ENCODE measurements around the gene OPCML. TPM values are rescaled to one million over a fixed set of nuclear protein-coding genes. Genes with fewer than 3 reads are reported as not detected.

Gene OPCML
- total RNA-seq, 4 donors from 2014 or later, result 0.06 to 0.83 (median 0.24) TPM

GRCh38 chr11:132910011-132910760, 622.1 kb downstream of the OPCML start:
- Histone ChIP-seq H3K27me3 (no peaks in the 10 kb centered on the region), H3K4me1 (no peaks in the 10 kb centered on the region), H3K36me3 (no peaks in the 10 kb centered on the region), H3K27ac (replicated peaks in 1 of 4) (no peak overlapping the region), H3K4me3 (no peak overlapping the region), H3K9me3 (no peaks in the 10 kb centered on the region)
- WGBS, result 89% methylated on average over 18 of the region's 18 CpGs
- peak; percentile 80 for DNase-seq (ENCODE audit: extremely low spot score)
- intact Hi-C loops (cut with DNase I), result no loop called here
- TF ChIP-seq POLR2AphosphoS5 (IDR thresholded peaks at IDR 0.05) (no peak), EP300 (IDR thresholded peaks at IDR 0.05) (no peak), CTCF (IDR thresholded peaks at IDR 0.05) (no peak), POLR2A (IDR thresholded peaks at IDR 0.05; ENCODE audit: low read depth) (no peak)

- H3K4me1 ChIP-seq, result no peaks in the 10 kb centered on the region
- intact Hi-C loops (cut with DNase I), result no loop called here
- TF ChIP-seq POLR2AphosphoS5 (IDR thresholded peaks at IDR 0.05), result no peak
- TF ChIP-seq EP300 (IDR thresholded peaks at IDR 0.05), result no peak
- no peak for TF ChIP-seq POLR2A (IDR thresholded peaks at IDR 0.05; ENCODE audit: low read depth)
- no peak for TF ChIP-seq CTCF (IDR thresholded peaks at IDR 0.05)
- peak; percentile 68 for DNase-seq (ENCODE audit: extremely low spot score)
- H3K36me3 ChIP-seq, result no peaks in the 10 kb centered on the region
- H3K4me3 ChIP-seq, result no peak overlapping the region
- no peaks in the 10 kb centered on the region for H3K9me3 ChIP-seq
- no peak overlapping the region for H3K27ac ChIP-seq (replicated peaks in 1 of 4)
- WGBS, result 90% methylated on average over 8 of the region's 8 CpGs
- no peaks in the 10 kb centered on the region for H3K27me3 ChIP-seq
These were observed 623.2 kb downstream of the OPCML start for GRCh38 chr11:132909021-132909606.

GRCh38 chr11:132908414-132908810, 623.9 kb downstream of the OPCML start:
- TF ChIP-seq POLR2A (IDR thresholded peaks at IDR 0.05; ENCODE audit: low read depth) (no peak), POLR2AphosphoS5 (IDR thresholded peaks at IDR 0.05) (no peak), EP300 (IDR thresholded peaks at IDR 0.05) (no peak), CTCF (IDR thresholded peaks at IDR 0.05) (no peak)
- H3K27ac ChIP-seq (replicated peaks in 1 of 4), result no peak overlapping the region
- WGBS, result 93% methylated on average over 4 of the region's 4 CpGs
- no peaks in the 10 kb centered on the region for H3K27me3 ChIP-seq
- intact Hi-C loops (cut with DNase I), result no loop called here
- no peak overlapping the region for H3K4me3 ChIP-seq
- H3K36me3 ChIP-seq, result no peaks in the 10 kb centered on the region
- no peaks in the 10 kb centered on the region for H3K4me1 ChIP-seq
- DNase-seq (ENCODE audit: extremely low spot score), result peak; percentile 81
- H3K9me3 ChIP-seq, result no peaks in the 10 kb centered on the region

DNA sequence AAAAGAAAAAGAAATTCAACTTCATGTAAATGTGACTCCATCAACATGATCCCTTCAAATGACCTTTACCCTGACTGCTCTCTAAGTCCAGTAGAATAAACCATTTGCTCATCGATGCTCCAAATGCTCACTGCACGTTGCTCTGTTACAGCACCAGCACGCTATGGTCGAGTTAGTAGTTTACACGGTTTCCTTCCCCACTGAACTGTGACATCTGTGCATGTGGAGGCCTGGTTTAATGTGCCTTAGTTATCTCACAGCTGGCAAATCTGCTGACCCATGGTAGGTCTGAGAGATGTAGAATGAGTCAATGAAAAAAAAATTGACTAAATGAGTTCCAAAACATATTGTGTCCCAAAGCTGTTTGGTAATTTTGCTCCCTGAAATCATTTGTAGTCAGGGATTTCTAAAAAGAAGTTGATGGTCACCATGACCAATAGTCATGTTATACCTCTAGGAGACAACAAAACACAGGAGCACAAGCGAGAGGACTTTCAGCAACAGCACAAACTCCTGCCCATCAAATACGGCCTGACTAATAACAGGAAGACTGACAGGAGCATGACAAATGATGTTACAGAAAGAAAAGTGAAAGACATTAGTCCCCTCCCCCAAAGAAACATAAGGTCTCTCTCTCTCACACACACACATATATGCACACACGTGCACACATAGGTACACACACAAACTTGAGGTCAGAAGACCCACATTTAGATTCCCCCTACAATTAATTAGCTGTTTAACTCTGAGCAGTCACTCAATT, 624.5 kb downstream of the OPCML start:
- intact Hi-C loops (cut with DNase I), result no loop called here
- Histone ChIP-seq H3K27ac (replicated peaks in 1 of 4) (no peak overlapping the region), H3K36me3 (no peaks in the 10 kb centered on the region), H3K9me3 (no peaks in the 10 kb centered on the region), H3K4me1 (no peaks in the 10 kb centered on the region), H3K27me3 (no peaks in the 10 kb centered on the region), H3K4me3 (no peak overlapping the region)
- peak; percentile 55 for DNase-seq (ENCODE audit: extremely low spot score)
- WGBS, result 85% methylated on average over 8 of the region's 8 CpGs
- no peak for TF ChIP-seq POLR2A (IDR thresholded peaks at IDR 0.05; ENCODE audit: low read depth)
- no peak for TF ChIP-seq EP300 (IDR thresholded peaks at IDR 0.05)
- TF ChIP-seq CTCF (IDR thresholded peaks at IDR 0.05), result no peak
- no peak for TF ChIP-seq POLR2AphosphoS5 (IDR thresholded peaks at IDR 0.05)

All from esophagus muscularis mucosa (tissue), 4 donors.